OCI-LY1 (cell line): ENCODE results near the gene SMYD5.
A peak's percentile ranks its signal among the peaks of the same experiment; 100 is the strongest.

ENCODE experiments used
- H2AFZ ChIP-seq: fragments of 200-600 bp; sonication (generic), shearing (Covaris generic); 2 replicates; pipeline ENCODE4 v1.6.0; 2014; ENCODE audit warnings: antibody characterized with exemption, mild to moderate bottlenecking, low read length
- H3F3A ChIP-seq: fragments of 200-600 bp; sonication (generic), shearing (Covaris generic); 2 replicates; pipeline ENCODE4 v1.6.0; 2014; ENCODE audit warnings: mild to moderate bottlenecking, antibody characterized with exemption, low read length, moderate library complexity; ENCODE audit not compliant: insufficient read depth
- H3K27ac ChIP-seq: fragments of 200-600 bp; sonication (generic); 2 replicates; pipeline ENCODE4 v1.5.1; 2014; ENCODE audit warnings: low read length, mixed run types, mild to moderate bottlenecking, low read depth; ENCODE audit not compliant: poor library complexity, severe bottlenecking
- H3K27me3 ChIP-seq: fragments of 200-600 bp; sonication (generic); 2 replicates; pipeline ENCODE4 v1.6.0; 2014; ENCODE audit warnings: antibody characterized with exemption, mild to moderate bottlenecking, low read length, moderate library complexity; ENCODE audit not compliant: insufficient read depth
- H3K36me3 ChIP-seq: fragments of 200-600 bp; sonication (generic); 2 replicates; pipeline ENCODE4 v1.6.1; 2014; ENCODE audit warnings: mild to moderate bottlenecking, antibody characterized with exemption, low read length, moderate library complexity, mixed read lengths; ENCODE audit not compliant: insufficient read depth
- H3K4me1 ChIP-seq: fragments of 200-600 bp; sonication (generic); 2 replicates; pipeline ENCODE4 v1.5.1; 2014; ENCODE audit warnings: mild to moderate bottlenecking, low read length, moderate library complexity; ENCODE audit not compliant: insufficient read depth, severe bottlenecking
- H3K4me2 ChIP-seq: fragments of 200-600 bp; sonication (generic), shearing (Covaris generic); 2 replicates; pipeline ENCODE4 v1.6.1; 2014; ENCODE audit warnings: low read length
- H3K4me3 ChIP-seq: fragments of 200-600 bp; sonication (generic); 2 replicates; pipeline ENCODE4 v1.5.1; 2014; ENCODE audit warnings: low read length, low read depth, mild to moderate bottlenecking, mixed read lengths; ENCODE audit not compliant: poor library complexity, severe bottlenecking
- H3K79me2 ChIP-seq: fragments of 200-600 bp; shearing (Covaris generic); 2 replicates; pipeline ENCODE4 v1.6.1; 2016; ENCODE audit warnings: mixed run types, low read length, mixed read lengths; ENCODE audit not compliant: insufficient read depth
- H3K9ac ChIP-seq: fragments of 200-600 bp; sonication (generic), shearing (Covaris generic); 2 replicates; pipeline ENCODE4 v1.6.1; 2014; ENCODE audit warnings: mild to moderate bottlenecking, low read length, mixed read lengths
- H3K9me2 ChIP-seq: fragments of 200-600 bp; sonication (generic), shearing (Covaris generic); 2 replicates; pipeline ENCODE4 v1.6.1; 2014; ENCODE audit warnings: low read depth, mild to moderate bottlenecking, low read length, mixed read lengths
- H3K9me3 ChIP-seq: fragments of 200-600 bp; shearing (Covaris generic); 2 replicates; pipeline ENCODE4 v1.6.1; 2014; ENCODE audit warnings: low read length, mixed read lengths
- H4K20me1 ChIP-seq: fragments of 200-600 bp; sonication (generic), shearing (Covaris generic); 2 replicates; pipeline ENCODE4 v1.6.0; 2016; ENCODE audit warnings: mild to moderate bottlenecking, low read length; ENCODE audit not compliant: insufficient read depth
- EZH2 ChIP-seq: fragments of 200-600 bp; sonication (generic), shearing (Covaris generic); IDR thresholded peaks from 2 replicates; pipeline ENCODE4 v1.8.0; 2017; ENCODE audit warnings: borderline replicate concordance, mixed run types, mild to moderate bottlenecking, antibody characterized with exemption, low read length, moderate library complexity, mixed read lengths
- TF ChIP-seq, protein P1 (sequence below): fragments of 200-600 bp; sonication (generic), shearing (Covaris generic); IDR thresholded peaks from 2 replicates; pipeline ENCODE4 v1.5.1; 2017; ENCODE audit warnings: mild to moderate bottlenecking, antibody characterized with exemption, low read length, moderate library complexity, mixed read lengths

Gene SMYD5

GRCh38 chr2:73174941-73175662, 38.9 kb upstream of the SMYD5 start:
- Histone ChIP-seq H3K4me3 (peak overlapping the region; percentile 60), H3F3A (no peaks in the 10 kb centered on the region), H3K27ac (no peak overlapping the region), H3K36me3 (no peaks in the 10 kb centered on the region), H2AFZ (no peak overlapping the region), H3K9ac (peak overlapping the region; percentile 43; the same call in 1 of the 2 replicates), H3K4me2 (peak overlapping the region; percentile 75), H3K27me3 (no peaks in the 10 kb centered on the region), H3K4me1 (peaks cover 20% of the 10 kb centered on the region), H3K9me3 (no peaks in the 10 kb centered on the region), H3K9me2 (no peaks in the 10 kb centered on the region), H4K20me1 (no peaks in the 10 kb centered on the region), H3K79me2 (no peaks in the 10 kb centered on the region)
- TF ChIP-seq, protein P1, sequence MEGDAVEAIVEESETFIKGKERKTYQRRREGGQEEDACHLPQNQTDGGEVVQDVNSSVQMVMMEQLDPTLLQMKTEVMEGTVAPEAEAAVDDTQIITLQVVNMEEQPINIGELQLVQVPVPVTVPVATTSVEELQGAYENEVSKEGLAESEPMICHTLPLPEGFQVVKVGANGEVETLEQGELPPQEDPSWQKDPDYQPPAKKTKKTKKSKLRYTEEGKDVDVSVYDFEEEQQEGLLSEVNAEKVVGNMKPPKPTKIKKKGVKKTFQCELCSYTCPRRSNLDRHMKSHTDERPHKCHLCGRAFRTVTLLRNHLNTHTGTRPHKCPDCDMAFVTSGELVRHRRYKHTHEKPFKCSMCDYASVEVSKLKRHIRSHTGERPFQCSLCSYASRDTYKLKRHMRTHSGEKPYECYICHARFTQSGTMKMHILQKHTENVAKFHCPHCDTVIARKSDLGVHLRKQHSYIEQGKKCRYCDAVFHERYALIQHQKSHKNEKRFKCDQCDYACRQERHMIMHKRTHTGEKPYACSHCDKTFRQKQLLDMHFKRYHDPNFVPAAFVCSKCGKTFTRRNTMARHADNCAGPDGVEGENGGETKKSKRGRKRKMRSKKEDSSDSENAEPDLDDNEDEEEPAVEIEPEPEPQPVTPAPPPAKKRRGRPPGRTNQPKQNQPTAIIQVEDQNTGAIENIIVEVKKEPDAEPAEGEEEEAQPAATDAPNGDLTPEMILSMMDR: no peak
- no peak for TF ChIP-seq EZH2

DNA sequence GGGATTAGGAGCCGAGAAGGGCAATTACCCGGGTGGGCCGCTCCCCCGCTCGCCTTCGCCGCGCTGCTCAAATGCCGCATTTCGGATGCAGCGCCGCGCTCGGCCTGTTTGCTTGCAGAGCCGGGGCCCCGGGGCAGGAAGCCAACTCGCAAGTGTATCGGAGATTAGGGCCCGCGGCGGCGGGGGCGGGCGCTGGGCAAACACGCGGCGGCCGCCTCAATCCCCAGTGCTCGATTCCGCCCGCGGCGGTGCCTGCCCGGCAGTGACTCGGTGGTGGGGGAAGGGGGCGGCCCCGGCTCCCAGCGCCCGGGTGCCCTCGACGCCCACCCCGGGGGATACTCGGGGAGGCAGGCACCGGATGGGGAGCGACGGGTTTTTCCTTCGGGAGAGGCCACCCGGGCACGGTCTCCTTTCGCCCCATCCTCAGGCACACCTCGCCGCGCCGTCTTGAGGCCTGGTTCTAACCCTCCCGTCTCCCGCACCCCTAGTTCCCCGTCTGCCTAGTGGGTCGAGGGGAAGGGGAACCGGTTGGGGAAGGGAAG, 38.3 kb upstream of the SMYD5 start:
- H3K4me3 ChIP-seq: peak overlapping the region; percentile 60
- H3K9ac ChIP-seq: peak overlapping the region; percentile 43; the same call in 1 of the 2 replicates
- no peaks in the 10 kb centered on the region for H4K20me1 ChIP-seq
- TF ChIP-seq, protein P1: no peak
- TF ChIP-seq EZH2: no peak
- no peak overlapping the region for H3K27ac ChIP-seq
- no peak overlapping the region for H2AFZ ChIP-seq
- H3K36me3 ChIP-seq: no peaks in the 10 kb centered on the region
- no peaks in the 10 kb centered on the region for H3K27me3 ChIP-seq
- no peaks in the 10 kb centered on the region for H3K9me2 ChIP-seq
- peaks cover 20% of the 10 kb centered on the region for H3K4me1 ChIP-seq
- no peaks in the 10 kb centered on the region for H3K9me3 ChIP-seq
- H3K4me2 ChIP-seq: peak overlapping the region; percentile 75
- H3K79me2 ChIP-seq: no peaks in the 10 kb centered on the region
- no peaks in the 10 kb centered on the region for H3F3A ChIP-seq

GRCh38 chr2:73176205-73176880, 37.7 kb upstream of the SMYD5 start:
- H3K79me2 ChIP-seq: no peaks in the 10 kb centered on the region
- H3K27me3 ChIP-seq: no peaks in the 10 kb centered on the region
- H3K9ac ChIP-seq: peak overlapping the region; percentile 43; the same call in 1 of the 2 replicates
- H3F3A ChIP-seq: no peaks in the 10 kb centered on the region
- H3K27ac ChIP-seq: no peak overlapping the region
- no peak overlapping the region for H2AFZ ChIP-seq
- H3K36me3 ChIP-seq: no peaks in the 10 kb centered on the region
- H3K4me1 ChIP-seq: peaks cover 20% of the 10 kb centered on the region
- peak overlapping the region; percentile 60 for H3K4me3 ChIP-seq
- H3K4me2 ChIP-seq: peak overlapping the region; percentile 75
- no peaks in the 10 kb centered on the region for H4K20me1 ChIP-seq
- no peaks in the 10 kb centered on the region for H3K9me2 ChIP-seq
- no peaks in the 10 kb centered on the region for H3K9me3 ChIP-seq
- TF ChIP-seq, protein P1: no peak
- no peak for TF ChIP-seq EZH2
